Kasumi-1 (cell line): Measurements from ENCODE around the gene USP11.
"Not testable (repeated sequence)": the region's sequence is repeated elsewhere in the genome, so short reads cannot be mapped to it uniquely, and the experiment has no call there.

Experiments
- DNase-seq, 2 experiments: peaks; one replicate each; lab custom pipeline; 2025; lab: John Stamatoyannopoulos, UW

USP11 gene

DNA sequence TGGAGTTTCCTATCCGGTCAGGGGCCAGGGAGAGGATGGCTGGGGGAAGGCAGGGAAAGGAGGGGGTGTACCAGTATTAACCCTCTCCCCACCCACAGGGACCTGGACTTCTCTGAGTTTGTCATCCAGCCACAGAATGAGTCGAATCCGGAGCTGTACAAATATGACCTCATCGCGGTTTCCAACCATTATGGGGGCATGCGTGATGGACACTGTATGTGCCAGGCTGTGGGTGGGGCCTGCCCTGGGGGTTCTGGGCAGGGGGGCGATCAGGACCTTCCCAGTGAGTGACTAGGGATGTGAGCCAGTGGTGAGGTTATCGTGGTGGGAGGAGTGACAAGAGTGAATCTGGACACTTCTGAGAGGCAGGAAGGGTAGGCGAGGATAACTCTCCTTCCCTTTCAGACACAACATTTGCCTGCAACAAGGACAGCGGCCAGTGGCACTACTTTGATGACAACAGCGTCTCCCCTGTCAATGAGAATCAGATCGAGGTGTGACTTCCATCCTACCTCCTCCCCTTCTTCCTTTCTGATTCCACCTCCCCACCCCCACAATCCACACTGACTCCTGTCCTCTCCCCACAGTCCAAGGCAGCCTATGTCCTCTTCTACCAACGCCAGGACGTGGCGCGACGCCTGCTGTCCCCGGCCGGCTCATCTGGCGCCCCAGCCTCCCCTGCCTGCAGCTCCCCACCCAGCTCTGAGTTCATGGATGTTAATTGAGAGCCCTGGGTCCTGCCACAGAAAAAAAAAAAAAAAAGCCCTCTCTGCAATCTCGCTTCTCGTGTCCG, 14.6 kb downstream of the USP11 start:
- no peak for DNase-seq

- no peak for DNase-seq
Measured at GRCh38 chrX:47247999-47248320, 15.2 kb downstream of the USP11 start.

DNA sequence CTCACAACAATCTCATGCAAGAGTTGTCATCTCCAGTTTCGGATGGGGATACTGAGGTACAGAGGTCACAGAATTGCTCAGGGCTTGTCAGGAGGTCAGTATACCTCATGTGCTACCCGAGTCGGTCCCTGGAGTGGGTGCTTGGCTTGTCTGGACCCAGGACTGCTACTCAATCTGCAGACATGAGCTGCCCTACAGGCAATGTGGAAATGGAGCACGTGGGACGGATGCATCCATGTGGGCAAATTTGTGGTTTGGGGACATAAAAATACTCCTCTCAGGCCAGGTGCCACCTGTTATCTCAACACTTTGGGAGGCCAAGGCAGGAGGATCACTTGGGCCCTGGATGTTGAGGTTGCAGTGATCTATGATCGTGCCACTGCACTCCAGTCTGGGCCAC, 15.8 kb downstream of the USP11 start:
- DNase-seq: no peak

- no peak for DNase-seq
Measured at GRCh38 chrX:47250017-47250347, 17.2 kb downstream of the USP11 start.

DNA sequence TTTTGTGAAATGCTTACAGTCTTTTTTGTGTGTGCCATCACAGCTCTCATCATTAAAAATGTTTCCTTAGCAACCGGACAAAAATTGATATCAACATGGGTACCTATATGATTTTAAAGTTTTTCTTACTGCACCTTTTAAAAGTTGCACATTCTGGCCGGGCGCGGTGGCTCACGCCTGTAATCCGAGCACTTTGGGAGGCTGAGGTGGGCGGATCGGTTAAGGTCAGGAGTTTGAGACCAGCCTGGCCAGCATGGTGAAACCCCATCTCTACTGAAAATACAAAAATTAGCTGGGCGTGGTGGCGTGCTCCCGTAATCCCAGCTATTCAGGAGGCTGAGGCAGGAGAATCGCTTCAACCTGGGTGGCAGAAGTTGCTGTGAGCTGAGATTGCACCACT, 24.8 kb downstream of the USP11 start:
- not testable (repeated sequence) for DNase-seq

GRCh38 chrX:47264483-47265173, 31.8 kb downstream of the USP11 start:
- no peak for DNase-seq

DNA sequence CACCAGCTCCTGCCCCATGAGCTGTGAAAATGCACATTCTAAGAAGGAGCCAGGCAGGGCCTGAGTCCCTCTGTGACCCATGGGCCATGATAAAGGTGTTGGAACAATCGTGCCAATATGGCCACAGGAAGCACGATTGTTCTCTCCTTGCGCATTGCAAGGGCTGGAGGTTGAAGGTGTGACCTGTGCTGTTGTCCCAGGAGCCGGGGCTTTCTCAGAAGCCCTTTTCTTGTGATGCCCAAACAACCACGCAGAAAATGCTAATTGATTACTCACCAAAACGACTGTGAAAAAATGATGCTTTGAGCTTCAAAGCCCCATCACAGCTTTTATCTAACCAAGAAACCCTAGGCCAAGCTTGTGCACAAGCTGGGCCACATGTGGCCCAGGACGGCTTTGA, 33.8 kb downstream of the USP11 start:
- no peak for DNase-seq

DNA sequence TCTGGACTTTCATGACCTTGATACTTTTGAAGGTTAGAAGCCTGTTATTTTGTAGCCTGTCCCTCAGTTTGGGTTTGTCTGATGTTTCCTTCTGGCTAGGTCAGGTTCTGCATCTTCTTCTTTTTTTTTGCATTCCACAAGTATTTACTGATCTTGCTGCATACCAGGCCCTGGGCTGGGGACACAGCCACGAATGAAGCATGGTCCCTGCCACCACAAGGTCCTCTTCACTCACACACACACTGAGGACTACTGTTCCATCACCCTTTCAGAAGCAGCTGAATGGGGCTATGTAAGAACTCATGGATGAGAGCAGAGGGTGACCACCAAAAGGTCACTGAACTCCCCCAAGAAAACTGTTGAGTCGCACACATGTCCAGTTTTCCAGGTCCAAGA, 39.2 kb downstream of the USP11 start:
- DNase-seq: no peak

DNA sequence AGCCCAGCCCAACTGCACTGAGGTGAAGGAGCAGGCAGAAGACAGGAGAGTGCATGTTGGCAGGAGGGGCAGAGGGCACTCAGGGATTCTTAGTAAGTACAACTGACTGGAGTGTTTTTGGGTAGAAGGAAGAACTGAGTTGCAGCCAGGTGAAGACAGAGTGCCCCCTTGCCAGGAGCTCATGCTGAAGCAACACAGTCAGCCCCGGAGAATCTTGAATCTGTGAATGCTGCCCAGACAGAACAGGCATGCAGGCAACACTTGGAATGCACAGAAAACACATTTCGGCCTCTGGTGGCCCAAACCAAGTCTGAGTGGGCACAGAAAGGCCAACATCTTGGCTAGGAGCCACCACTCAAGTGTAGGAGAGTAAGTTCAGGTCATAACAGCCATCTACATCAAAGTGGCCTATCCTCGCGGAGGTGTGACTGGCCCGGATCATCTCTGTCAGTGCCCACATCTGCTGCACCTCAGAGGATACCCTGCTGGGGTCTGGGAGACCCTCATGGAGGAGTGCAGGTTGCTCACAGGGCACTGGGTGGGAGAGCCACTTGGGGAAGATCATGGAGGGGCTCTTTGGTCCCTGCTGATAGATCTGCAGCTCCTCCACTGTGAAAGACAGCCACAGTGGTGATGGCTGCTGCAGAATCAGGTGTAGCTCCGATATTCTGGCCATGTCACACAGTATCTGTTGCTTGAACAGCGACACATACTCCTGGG, 40.4 kb downstream of the USP11 start:
- no peak for DNase-seq

DNA sequence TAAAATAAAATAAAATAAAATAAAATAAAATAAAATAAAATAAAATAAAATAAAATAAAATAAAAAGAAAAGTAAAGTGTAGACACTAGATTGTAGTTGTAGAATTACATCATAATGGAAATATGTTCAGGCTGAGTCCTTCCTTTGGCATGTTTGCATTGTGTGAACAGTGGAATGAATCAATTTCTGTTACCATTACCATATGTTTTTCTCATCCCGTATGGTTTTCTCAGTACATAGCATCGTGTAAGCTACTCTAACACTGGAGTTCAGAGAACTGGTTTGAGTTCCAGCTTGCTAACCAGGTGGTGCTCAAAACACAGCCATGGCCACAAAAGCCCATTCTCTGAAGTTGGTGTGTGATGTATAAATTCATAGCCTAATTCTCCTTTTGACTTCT, 45.9 kb downstream of the USP11 start:
- no peak for DNase-seq

DNA sequence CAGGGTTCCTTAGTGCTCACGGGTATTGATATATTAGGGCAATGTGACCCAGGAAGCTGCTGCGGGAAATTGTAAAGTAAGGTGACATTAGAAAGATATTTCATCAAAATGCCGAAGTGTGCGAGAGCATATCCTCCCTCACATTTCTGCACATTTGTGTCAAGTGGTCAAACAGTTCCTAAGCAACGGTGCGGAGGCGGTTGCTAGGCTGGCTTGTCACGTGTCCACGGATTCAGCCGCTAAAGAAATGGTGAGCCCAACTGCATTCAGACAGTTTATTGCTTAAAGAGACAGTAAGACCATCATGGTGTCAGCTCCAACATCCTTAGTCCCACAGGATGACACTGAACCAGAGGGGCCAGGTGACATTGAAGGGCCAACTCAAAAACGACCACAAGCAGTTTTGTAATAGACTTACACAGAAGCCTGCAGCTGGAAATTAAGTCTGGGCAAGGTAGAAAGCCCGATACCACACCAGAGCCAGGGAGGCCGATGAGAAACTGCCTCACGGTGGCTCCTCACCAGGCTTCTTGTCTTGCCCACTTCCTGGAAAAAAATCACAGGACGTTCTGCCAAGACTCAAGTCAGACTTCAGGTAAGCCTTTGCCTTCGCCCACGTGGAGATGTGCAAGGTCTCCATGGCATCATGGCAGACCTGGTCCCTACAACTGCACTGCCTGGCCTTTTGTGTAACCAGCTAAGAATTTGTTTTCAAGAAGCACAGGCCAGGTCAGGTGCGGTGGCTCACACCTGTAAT, 50.4 kb downstream of the USP11 start:
- peak; percentile 13 to 28 for DNase-seq

GRCh38 chrX:47284616-47285015, 51.8 kb downstream of the USP11 start:
- DNase-seq: not testable (repeated sequence)

DNA sequence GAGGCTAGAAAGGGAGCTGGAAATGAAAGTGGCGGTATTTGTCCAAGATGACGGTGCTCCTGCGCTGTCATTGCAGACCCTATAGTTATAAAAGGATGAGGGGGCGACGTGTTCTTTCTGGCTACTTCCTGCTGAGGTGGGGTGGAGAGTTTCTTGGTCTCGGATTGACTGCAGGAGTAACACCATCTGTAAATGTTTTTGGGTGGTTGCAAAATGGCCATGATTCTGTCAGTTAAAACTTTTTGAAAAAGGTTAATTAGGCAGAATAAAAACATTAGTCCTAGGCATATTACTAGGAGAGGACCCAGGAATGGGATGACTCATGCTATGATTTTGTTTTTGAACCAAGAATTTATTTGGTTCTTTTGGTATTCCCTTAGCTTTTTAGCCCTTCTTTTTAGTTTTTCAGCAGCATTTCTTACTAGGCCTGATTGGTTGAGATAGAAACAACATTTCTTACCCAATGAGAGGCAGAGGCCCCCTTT, 53.1 kb downstream of the USP11 start:
- DNase-seq: no peak

GRCh38 chrX:47293106-47293505, 60.3 kb downstream of the USP11 start:
- DNase-seq: no peak

DNA sequence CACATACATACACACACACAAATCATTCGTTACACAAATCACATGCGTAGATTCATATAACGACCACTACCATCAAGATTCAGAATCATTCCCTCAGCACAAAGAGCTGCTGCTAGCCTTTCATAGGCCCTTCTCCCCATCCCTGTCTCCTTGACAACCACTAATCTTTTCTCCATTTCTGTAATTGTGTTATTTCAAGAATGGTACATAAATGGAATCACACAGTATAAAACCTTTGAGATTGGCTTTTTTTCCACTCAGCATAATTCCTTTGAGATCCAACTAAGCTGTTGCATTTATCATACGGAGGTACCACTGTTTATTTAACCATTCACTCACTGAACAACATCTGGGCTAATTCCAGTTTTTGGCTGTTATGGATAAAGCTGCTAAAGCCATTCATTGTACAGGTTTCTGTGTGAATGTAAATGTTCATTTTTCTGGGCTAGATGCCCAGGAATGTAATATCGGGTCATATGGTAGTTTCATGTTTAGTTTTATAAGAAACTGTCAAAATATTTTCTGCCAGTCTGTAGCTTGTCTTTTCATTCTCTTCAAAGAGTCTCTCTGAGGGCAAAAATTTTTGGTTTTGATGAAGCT, 64.1 kb downstream of the USP11 start:
- DNase-seq: no peak

DNA sequence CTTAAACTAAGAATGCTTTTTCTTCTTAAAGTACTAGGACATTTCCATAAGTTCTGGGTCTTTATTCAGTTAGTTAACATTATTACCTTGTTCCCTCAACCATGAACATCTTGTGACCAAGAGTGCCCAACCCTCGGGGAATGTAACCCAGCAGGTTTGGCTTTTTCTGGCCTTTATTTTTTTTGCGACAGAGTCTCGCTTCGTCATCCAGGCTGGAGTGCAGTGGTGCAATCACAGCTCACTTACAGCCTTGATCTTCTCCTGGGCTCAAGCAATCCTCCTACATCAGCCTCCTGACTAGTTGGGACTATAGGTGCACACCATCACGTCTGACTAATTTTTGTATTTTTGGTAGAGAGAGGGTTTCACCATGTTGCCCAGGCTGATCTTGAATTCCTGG, 65.1 kb downstream of the USP11 start:
- DNase-seq: no peak
